ENCODE results near the gene HRG.

The HRG gene

GRCh38 chr3:186621894-186622650 is 43.7 kb upstream of the HRG start:
- TF ChIP-seq CTCF (IDR thresholded peaks at IDR 0.05; ENCODE audit: low read depth, low read length), result no peak
- H3K4me3 ChIP-seq (ENCODE audit: low read depth, low read length), result no peak overlapping the region

GRCh38 chr3:186622651-186623310 is 43.0 kb upstream of the HRG start:
- no peak for TF ChIP-seq CTCF (IDR thresholded peaks at IDR 0.05; ENCODE audit: low read depth, low read length)
- no peak overlapping the region for H3K4me3 ChIP-seq (ENCODE audit: low read depth, low read length)

- no peak overlapping the region for H3K4me3 ChIP-seq (ENCODE audit: low read depth, low read length)
- TF ChIP-seq CTCF (IDR thresholded peaks at IDR 0.05; ENCODE audit: low read depth, low read length), result no peak
Observed at GRCh38 chr3:186624598-186624997, 41.2 kb upstream of the HRG start.

- no peak for TF ChIP-seq CTCF (IDR thresholded peaks at IDR 0.05; ENCODE audit: low read depth, low read length)
- no peak overlapping the region for H3K4me3 ChIP-seq (ENCODE audit: low read depth, low read length)
Observed at GRCh38 chr3:186625600-186626042, 40.2 kb upstream of the HRG start.

- H3K4me3 ChIP-seq (ENCODE audit: low read depth, low read length), result no peak overlapping the region
- no peak for TF ChIP-seq CTCF (IDR thresholded peaks at IDR 0.05; ENCODE audit: low read depth, low read length)
Observed at GRCh38 chr3:186626254-186626847, 39.5 kb upstream of the HRG start.

- no peak overlapping the region for H3K4me3 ChIP-seq (ENCODE audit: low read depth, low read length)
- no peak for TF ChIP-seq CTCF (IDR thresholded peaks at IDR 0.05; ENCODE audit: low read depth, low read length)
Observed at GRCh38 chr3:186627852-186628414, 37.9 kb upstream of the HRG start.

All from WI38 (cell line).